ENCODE results near the gene RPUSD3.
"Not testable (repeated sequence)": the region's sequence is repeated elsewhere in the genome, so short reads cannot be mapped to it uniquely, and the experiment has no call there.

The RPUSD3 gene

DNA sequence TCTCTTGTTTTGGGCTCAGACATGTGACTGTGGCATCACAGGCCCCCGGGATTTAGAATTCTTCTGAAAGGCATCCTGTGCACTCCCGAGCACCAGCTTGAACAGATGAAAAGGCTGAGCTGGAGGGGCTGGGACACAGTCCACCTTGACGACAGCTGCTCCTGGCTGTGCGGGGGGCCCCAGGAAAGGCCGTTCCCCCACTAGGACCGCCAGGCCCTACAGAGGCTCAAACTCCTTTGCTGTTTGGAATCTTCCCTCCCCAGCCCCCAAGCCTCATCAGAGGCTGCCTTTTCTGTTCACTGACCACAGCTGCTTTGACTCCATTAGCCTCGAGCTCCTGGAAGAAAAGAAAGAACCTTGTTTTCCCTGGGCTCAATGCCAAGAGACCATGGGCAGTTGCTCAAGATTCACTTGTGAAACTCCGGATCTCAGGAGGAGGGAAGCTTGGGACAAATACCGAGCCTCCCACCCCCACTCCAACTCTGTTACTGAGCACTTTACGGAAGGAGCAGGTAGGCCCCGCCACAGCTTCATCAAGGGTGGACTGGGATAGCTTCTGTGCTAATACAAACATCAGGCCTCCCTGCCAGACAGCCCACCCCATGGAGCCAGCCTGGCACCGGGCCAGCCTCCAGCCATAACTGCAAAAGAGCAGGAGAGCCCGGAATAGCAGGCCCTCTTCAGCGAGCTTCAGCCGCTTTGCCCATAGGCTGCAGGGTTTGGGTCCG, 20.6 kb upstream of the RPUSD3 start:
- peak; percentile 73 for DNase-seq

DNA sequence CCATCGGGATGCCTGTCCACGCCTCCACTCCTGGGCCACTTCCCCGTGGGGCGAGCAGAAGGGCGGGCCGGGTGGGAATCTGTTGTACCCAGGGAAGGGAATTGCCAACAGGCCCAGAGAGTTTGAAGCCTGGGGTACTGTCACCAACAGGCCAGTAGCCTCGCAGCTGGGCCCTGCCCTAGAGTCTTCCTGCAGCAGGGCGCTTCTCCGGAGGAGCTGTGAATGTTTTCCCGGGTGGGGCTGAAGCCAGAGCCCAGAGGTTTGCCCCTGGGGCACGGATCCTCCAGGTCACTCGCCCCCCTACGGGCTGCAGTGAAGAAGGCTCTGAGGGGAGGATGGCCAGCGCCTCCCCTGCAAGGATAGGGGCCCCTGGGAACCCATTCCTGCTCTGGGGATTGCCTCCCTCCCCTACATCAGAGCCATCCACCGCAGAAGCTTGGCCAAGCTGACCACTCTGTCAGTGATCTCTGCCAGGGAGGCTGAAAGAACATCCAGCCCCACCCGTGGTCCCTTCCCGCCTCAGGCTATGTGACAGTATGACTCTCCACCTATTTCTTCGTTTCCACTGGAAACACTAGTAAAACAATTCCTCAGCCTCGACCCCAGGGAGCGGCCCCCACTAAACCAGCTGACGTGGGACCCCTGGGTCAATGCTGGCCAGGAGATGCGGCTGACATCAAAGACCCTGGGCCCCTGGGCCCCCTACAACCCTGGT, 19.4 kb upstream of the RPUSD3 start:
- DNase-seq, result no peak

DNA sequence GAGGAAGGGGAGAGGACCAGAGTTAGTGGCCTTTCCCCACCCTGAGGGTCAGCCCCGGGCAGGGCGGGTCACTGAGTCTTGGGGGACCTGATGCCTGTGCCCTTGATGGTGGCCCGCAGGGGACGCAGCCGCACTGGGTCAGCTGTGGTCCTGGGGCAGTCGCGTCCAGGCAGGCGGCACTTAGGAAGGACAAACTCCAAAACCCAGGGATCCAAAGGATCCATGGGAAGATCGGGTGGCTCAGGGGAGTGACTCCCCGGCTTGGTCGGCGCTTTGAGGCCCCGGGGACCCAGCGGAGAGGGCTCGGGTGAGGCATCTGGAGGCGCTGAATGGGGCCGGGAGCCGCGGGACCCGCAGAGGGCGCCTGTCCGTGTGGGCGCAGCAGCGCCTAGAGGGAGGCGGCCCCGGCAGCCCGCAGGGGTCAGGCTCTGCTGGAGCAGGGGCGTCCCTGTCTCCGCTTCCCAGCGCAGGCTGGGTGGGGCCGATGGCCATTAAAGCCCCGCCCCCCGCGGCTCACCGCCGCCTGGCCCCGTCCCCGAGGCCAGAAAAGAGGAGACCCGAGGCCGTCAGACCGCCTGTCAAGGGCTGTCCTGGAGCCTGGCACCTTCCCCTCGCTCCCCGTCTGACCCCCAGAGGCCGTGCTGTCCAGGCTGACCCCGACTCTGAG, 18.7 kb upstream of the RPUSD3 start:
- DNase-seq, result peak; percentile 72

DNA sequence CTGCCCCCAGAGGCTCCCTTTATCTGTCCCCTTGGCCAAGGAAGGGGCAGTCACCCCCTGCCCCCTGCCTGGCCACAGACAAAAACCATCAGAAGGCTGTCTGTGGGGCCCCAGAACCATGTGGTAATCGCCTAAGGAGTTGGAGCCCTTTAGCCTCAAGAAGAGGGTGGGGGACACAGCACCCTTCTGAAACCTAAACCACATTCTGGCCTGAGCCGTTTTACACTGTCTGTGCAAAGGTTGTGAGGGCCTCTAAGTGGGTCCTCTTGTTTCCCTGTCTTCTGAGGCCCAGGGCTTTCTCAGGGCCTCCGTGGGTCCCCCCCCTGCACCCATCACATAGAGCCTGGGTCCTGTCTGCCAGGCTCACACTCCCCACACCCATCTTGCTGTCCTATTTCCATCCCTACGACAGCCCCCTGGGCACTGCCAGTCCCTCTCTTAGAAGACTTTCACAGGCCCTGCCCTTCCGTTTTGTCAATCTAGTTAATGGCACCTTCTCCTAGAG, 17.9 kb upstream of the RPUSD3 start:
- no peak for DNase-seq

GRCh38 chr3:9861201-9861600, 17.4 kb upstream of the RPUSD3 start:
- DNase-seq, result no peak

- no peak for DNase-seq
These were observed 15.8 kb upstream of the RPUSD3 start for GRCh38 chr3:9859530-9860025.

DNA sequence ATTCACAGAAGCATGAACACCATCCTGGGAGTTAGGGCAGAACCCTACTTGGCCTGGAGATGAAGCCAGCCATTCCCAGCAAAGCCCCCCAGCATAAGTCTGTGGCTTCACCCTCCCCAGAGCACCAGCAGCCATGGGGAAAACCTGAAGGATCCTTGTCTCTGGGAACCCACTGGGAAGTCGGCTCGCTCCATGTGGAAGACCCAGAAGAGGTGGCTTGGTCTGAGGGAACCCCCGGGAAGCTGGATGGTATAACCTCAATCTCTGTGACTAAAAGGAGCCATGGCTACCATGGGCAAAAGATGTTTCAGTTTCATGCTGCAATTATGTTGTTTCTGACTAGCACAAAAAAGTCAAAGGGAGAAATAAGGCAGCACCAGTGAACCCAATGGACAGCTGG, 11.8 kb upstream of the RPUSD3 start:
- no peak for DNase-seq

GRCh38 chr3:9854291-9854940, 10.6 kb upstream of the RPUSD3 start:
- not testable (repeated sequence) for DNase-seq

DNA sequence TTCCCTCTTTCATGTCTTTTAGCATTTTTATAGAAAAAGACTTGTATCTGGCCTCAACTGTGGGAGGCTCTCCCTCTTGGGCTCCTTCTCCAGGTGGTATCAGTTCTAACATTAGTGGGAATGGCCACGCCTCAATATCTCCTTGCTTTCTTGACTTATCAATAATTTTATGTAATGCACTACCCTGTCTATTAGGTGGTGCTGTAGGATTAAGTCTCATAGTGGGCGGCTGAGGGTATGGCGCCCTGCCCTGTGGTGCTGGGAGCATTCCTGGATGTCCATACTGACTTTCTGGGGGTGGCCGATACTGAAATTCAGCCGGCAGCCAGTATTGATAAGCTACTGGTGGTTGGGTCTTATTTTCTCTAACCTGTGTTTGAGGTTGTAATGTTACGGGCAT, 8.7 kb upstream of the RPUSD3 start:
- no peak for DNase-seq

- DNase-seq, result not testable (repeated sequence)
These were observed 8.1 kb upstream of the RPUSD3 start for GRCh38 chr3:9851926-9852325.

GRCh38 chr3:9851383-9851782, 7.6 kb upstream of the RPUSD3 start:
- DNase-seq, result not testable (repeated sequence)

DNA sequence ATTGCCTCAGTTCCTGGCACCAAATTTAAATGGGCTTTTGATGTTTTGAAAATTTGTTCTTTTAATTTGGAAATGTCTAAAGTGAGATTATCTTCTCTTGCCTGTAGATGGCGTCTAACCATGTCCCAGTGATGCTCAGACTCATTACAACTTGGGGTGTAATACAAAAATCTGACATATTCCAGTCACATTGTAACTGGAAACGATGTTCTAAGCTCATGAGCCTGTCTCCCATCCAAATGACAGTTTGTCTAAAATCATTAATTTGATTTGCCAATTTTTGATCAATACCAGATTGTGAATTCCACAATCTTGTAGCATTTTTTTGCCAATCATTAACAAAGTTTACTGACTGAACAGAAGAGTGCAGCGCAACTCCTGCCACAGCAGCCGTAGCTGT, 5.1 kb upstream of the RPUSD3 start:
- not testable (repeated sequence) for DNase-seq

- DNase-seq, result not testable (repeated sequence)
These were observed 4.1 kb upstream of the RPUSD3 start for GRCh38 chr3:9847870-9848269.

DNA sequence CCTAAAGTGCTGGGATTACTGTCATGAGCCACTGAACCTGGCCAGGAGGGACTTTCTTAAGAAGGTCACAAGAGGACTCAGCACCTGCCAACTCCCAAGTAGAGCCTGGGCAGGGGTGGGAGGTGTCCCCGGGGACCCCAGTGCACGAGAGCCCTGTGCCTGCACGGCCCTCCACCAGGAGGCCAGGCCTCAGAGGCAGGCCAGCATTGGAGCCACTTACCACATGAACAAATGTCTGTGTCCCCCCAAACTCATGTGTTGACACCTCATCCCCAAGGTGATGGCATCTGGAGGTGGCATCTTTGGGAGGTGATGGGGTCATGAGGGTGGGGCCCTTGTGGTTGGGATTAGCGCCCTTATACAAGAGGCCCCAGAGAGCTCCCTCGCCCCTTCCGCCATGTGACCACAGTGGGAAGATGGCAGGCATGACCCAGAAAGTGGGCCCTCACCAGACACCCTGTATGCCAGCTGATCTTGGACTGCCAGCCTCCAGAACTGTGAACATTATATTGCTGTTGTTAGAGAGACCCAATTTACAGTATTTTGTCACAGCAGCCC, 3.2 kb upstream of the RPUSD3 start:
- no peak for DNase-seq

GRCh38 chr3:9846231-9846630, 2.4 kb upstream of the RPUSD3 start:
- no peak for DNase-seq

DNA sequence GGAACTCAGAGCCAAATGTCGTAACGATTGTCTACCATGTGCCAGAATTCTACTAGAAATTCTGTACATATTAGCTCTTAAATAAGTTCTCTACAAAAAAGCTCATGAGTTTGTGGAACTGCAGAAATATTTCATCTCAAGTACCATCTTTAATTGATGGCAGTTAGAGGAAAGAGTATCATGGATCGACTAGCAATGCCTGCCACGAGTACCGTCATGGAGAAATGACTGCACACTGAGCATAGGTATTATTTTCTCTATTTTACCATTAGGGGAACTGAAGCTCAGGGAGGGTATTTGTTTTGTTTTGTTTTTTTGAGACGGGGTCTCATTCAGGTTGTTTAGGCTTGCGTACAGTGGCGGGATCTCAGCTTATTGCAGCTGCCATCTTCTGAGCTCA, 2.8 kb downstream of the RPUSD3 start:
- DNase-seq, result no peak

GRCh38 chr3:9838856-9839255, 5.0 kb downstream of the RPUSD3 start:
- DNase-seq, result no peak

GRCh38 chr3:9837701-9838582, 5.9 kb downstream of the RPUSD3 start:
- no peak for DNase-seq

- no peak for DNase-seq
These were observed 9.1 kb downstream of the RPUSD3 start for GRCh38 chr3:9834520-9835380.

- no peak for DNase-seq
These were observed 10.7 kb downstream of the RPUSD3 start for GRCh38 chr3:9833078-9833477.

DNA sequence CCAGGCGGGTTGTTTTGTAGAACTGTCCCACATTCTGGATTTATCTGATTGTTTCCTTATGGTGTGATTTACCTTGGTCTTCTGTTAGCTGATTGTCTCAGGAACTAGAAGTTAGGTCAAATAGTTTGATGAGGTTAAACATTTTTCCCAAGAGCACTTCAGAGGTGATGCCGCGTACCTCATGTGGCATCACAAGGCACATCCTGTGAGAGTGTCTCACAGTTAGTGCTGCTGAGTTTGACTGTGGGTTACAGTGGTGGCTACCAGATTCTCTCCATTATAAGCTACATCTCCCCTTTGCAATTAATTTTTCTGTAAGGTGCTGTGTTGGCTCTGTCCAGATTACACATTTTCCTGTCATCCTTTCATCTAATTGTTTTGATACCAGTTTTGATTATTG, 12.6 kb downstream of the RPUSD3 start:
- no peak for DNase-seq
